ENCODE data around the gene DPEP1. TPM values are rescaled to one million over a fixed set of nuclear protein-coding genes. Genes with fewer than 3 reads are reported as not detected.
A peak's percentile ranks its signal among the peaks of the same experiment; 100 is the strongest.
"Not testable (repeated sequence)": the region's sequence is repeated elsewhere in the genome, so short reads cannot be mapped to it uniquely, and the experiment has no call there.

DPEP1 gene
- total RNA-seq, 1 experiment from 2014 or later: not detected

GRCh38 chr16:89634463-89635385, 21.3 kb downstream of the DPEP1 start:
- DNase-seq (ENCODE audit: low read depth); in situ Hi-C loops (cut with HindIII; ENCODE audit: low pct_unique_long_range_greater_than_20kb, low sequenced_read_pairs): not testable (repeated sequence)

GRCh38 chr16:89636663-89637062, 23.2 kb downstream of the DPEP1 start:
- in situ Hi-C loops (cut with HindIII; ENCODE audit: low pct_unique_long_range_greater_than_20kb, low sequenced_read_pairs): no loop called here
- DNase-seq (ENCODE audit: low read depth): no peak

GRCh38 chr16:89637379-89637778, 23.9 kb downstream of the DPEP1 start:
- in situ Hi-C loops (cut with HindIII; ENCODE audit: low pct_unique_long_range_greater_than_20kb, low sequenced_read_pairs): no loop called here
- DNase-seq (ENCODE audit: low read depth): no peak

GRCh38 chr16:89638455-89638854, 25.0 kb downstream of the DPEP1 start:
- in situ Hi-C loops (cut with HindIII; ENCODE audit: low pct_unique_long_range_greater_than_20kb, low sequenced_read_pairs): no loop called here
- DNase-seq (ENCODE audit: low read depth): no peak

- in situ Hi-C loops (cut with HindIII; ENCODE audit: low pct_unique_long_range_greater_than_20kb, low sequenced_read_pairs): no loop called here
- no peak for DNase-seq (ENCODE audit: low read depth)
These were observed 25.9 kb downstream of the DPEP1 start for GRCh38 chr16:89639385-89639784.

GRCh38 chr16:89641458-89642119, 28.1 kb downstream of the DPEP1 start:
- in situ Hi-C loops (cut with HindIII; ENCODE audit: low pct_unique_long_range_greater_than_20kb, low sequenced_read_pairs): no loop called here
- no peak for DNase-seq (ENCODE audit: low read depth)

GRCh38 chr16:89642574-89642973, 29.1 kb downstream of the DPEP1 start:
- in situ Hi-C loops (cut with HindIII; ENCODE audit: low pct_unique_long_range_greater_than_20kb, low sequenced_read_pairs): no loop called here
- DNase-seq (ENCODE audit: low read depth): no peak

- in situ Hi-C loops (cut with HindIII; ENCODE audit: low pct_unique_long_range_greater_than_20kb, low sequenced_read_pairs): no loop called here
- DNase-seq (ENCODE audit: low read depth): no peak
These were observed 30.4 kb downstream of the DPEP1 start for GRCh38 chr16:89643769-89644300.

GRCh38 chr16:89645122-89645521, 31.7 kb downstream of the DPEP1 start:
- in situ Hi-C loops (cut with HindIII; ENCODE audit: low pct_unique_long_range_greater_than_20kb, low sequenced_read_pairs): no loop called here
- no peak for DNase-seq (ENCODE audit: low read depth)

GRCh38 chr16:89646270-89646669, 32.8 kb downstream of the DPEP1 start:
- in situ Hi-C loops (cut with HindIII; ENCODE audit: low pct_unique_long_range_greater_than_20kb, low sequenced_read_pairs): no loop called here
- no peak for DNase-seq (ENCODE audit: low read depth)

- in situ Hi-C loops (cut with HindIII; ENCODE audit: low pct_unique_long_range_greater_than_20kb, low sequenced_read_pairs): no loop called here
- DNase-seq (ENCODE audit: low read depth): no peak
These were observed 33.5 kb downstream of the DPEP1 start for GRCh38 chr16:89646906-89647305.

- in situ Hi-C loops (cut with HindIII; ENCODE audit: low pct_unique_long_range_greater_than_20kb, low sequenced_read_pairs): no loop called here
- no peak for DNase-seq (ENCODE audit: low read depth)
These were observed 38.1 kb downstream of the DPEP1 start for GRCh38 chr16:89651584-89651983.

- no peak for DNase-seq (ENCODE audit: low read depth)
- in situ Hi-C loops (cut with HindIII; ENCODE audit: low pct_unique_long_range_greater_than_20kb, low sequenced_read_pairs): no loop called here
These were observed 40.3 kb downstream of the DPEP1 start for GRCh38 chr16:89653656-89654295.

GRCh38 chr16:89655062-89655643, 41.7 kb downstream of the DPEP1 start:
- in situ Hi-C loops (cut with HindIII; ENCODE audit: low pct_unique_long_range_greater_than_20kb, low sequenced_read_pairs): no loop called here
- DNase-seq (ENCODE audit: low read depth): no peak

GRCh38 chr16:89656435-89657121, 43.1 kb downstream of the DPEP1 start:
- in situ Hi-C loops (cut with HindIII; ENCODE audit: low pct_unique_long_range_greater_than_20kb, low sequenced_read_pairs): no loop called here
- no peak for DNase-seq (ENCODE audit: low read depth)

- DNase-seq (ENCODE audit: low read depth): peak; percentile 90
- in situ Hi-C loops (cut with HindIII; ENCODE audit: low pct_unique_long_range_greater_than_20kb, low sequenced_read_pairs): no loop called here
These were observed 44.2 kb downstream of the DPEP1 start, which contains the start of the genes CHMP1A and SPATA33 for GRCh38 chr16:89657442-89658220. Gene CHMP1A (minus strand): TSS chr16:89657708. CDS start chr16:89657588, 120 bp downstream. Gene SPATA33 (plus strand): TSS chr16:89657836. CDS start chr16:89657912, 76 bp downstream.

GRCh38 chr16:89658221-89658879, 44.9 kb downstream of the DPEP1 start:
- DNase-seq (ENCODE audit: low read depth): no peak
- in situ Hi-C loops (cut with HindIII; ENCODE audit: low pct_unique_long_range_greater_than_20kb, low sequenced_read_pairs): no loop called here

All from Caki2 (cell line).